ENCODE results near the gene EFCAB12. TPM values are rescaled to one million over a fixed set of nuclear protein-coding genes. Genes with fewer than 3 reads are reported as not detected.

EFCAB12 gene
- total RNA-seq, 2 experiments from 2014 or later, result 3.2 to 3.4 TPM

DNA sequence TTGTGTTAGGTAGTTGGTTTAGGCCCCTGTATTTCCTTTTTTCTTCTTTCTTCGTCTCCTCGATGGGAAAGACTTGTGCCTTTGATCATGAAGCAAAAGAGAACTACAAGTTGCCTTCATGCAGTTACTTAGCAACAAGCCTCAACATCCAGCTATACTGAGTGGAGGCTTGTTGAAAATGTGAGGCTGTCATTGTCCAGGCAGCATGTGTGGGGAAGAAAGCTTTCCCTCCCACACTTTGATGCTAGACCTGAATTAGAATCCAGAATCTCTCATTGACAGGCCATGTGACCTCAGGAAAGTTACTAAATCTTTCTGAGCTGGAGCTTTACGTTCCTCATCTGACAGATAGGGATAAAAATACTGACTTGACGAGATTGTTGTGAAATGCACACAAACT, 35.3 kb upstream of the EFCAB12 start:
- Histone ChIP-seq H3K27ac (ENCODE audit: low read depth in 1 of 2, low read length in 2 of 2) (no peak overlapping the region), H3K27me3 (ENCODE audit: control insufficient read depth in 1 of 2, insufficient read depth in 2 of 2, low read length in 2 of 2) (no peaks in the 10 kb centered on the region), H3K36me3 (ENCODE audit: insufficient read depth, low read length) (peaks cover 7% of the 10 kb centered on the region), H3K9me3 (ENCODE audit: control insufficient read depth in 1 of 2, insufficient read depth in 1 of 2, low read length in 2 of 2) (peaks cover 0 to 3% of the 10 kb centered on the region in 2 experiments), H3K4me1 (ENCODE audit: insufficient read depth, low read length) (no peaks in the 10 kb centered on the region), H3K4me3 (ENCODE audit: low read length) (no peak overlapping the region)
- Mint-ChIP-seq H3K4me3 (no peak overlapping the region), H3K27ac (no peak overlapping the region), H3K27me3 (no peaks in the 10 kb centered on the region), H3K4me1 (ENCODE audit: low read depth) (peaks cover under 1% of the 10 kb centered on the region), H3K9me3 (no peaks in the 10 kb centered on the region), H3K36me3 (ENCODE audit: low read depth) (peaks cover 30% of the 10 kb centered on the region)
- DNase-seq (no peak), ATAC-seq (ENCODE audit: poor library complexity) (no peak)
- ChIA-PET POLR2A (no interaction called here), CTCF (no interaction called here)
- intact Hi-C loops (cut with DNase I, micrococcal nuclease), result no loop called here
- TF ChIP-seq, protein P1, sequence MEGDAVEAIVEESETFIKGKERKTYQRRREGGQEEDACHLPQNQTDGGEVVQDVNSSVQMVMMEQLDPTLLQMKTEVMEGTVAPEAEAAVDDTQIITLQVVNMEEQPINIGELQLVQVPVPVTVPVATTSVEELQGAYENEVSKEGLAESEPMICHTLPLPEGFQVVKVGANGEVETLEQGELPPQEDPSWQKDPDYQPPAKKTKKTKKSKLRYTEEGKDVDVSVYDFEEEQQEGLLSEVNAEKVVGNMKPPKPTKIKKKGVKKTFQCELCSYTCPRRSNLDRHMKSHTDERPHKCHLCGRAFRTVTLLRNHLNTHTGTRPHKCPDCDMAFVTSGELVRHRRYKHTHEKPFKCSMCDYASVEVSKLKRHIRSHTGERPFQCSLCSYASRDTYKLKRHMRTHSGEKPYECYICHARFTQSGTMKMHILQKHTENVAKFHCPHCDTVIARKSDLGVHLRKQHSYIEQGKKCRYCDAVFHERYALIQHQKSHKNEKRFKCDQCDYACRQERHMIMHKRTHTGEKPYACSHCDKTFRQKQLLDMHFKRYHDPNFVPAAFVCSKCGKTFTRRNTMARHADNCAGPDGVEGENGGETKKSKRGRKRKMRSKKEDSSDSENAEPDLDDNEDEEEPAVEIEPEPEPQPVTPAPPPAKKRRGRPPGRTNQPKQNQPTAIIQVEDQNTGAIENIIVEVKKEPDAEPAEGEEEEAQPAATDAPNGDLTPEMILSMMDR (IDR thresholded peaks at IDR 0.05), result no peak

- H3K9me3 ChIP-seq (ENCODE audit: control insufficient read depth in 1 of 2, insufficient read depth in 1 of 2, low read length in 2 of 2), result peaks cover 0 to 3% of the 10 kb centered on the region in 2 experiments
- TF ChIP-seq, protein P1 (IDR thresholded peaks at IDR 0.05), result no peak
- Mint-ChIP-seq H3K27ac (no peak overlapping the region), H3K4me3 (no peak overlapping the region), H3K9me3 (no peaks in the 10 kb centered on the region), H3K4me1 (ENCODE audit: low read depth) (no peaks in the 10 kb centered on the region), H3K27me3 (no peaks in the 10 kb centered on the region), H3K36me3 (ENCODE audit: low read depth) (peaks cover 36% of the 10 kb centered on the region)
- H3K36me3 ChIP-seq (ENCODE audit: insufficient read depth, low read length), result peaks cover 7% of the 10 kb centered on the region
- ChIA-PET CTCF (no interaction called here), POLR2A (no interaction called here)
- DNase-seq (no peak), ATAC-seq (ENCODE audit: poor library complexity) (no peak)
- H3K27ac ChIP-seq (ENCODE audit: low read depth in 1 of 2, low read length in 2 of 2), result no peak overlapping the region
- intact Hi-C loops (cut with DNase I, micrococcal nuclease), result no loop called here
- H3K4me3 ChIP-seq (ENCODE audit: low read length), result no peak overlapping the region
- H3K27me3 ChIP-seq (ENCODE audit: control insufficient read depth in 1 of 2, insufficient read depth in 2 of 2, low read length in 2 of 2), result no peaks in the 10 kb centered on the region
- H3K4me1 ChIP-seq (ENCODE audit: insufficient read depth, low read length), result no peaks in the 10 kb centered on the region
Measured at GRCh38 chr3:129463094-129463493, 34.7 kb upstream of the EFCAB12 start.

GRCh38 chr3:129462361-129462968, 34.0 kb upstream of the EFCAB12 start:
- CTCF ChIA-PET, result no interaction called here
- no peak for DNase-seq
- TF ChIP-seq, protein P1 (IDR thresholded peaks at IDR 0.05), result no peak
- H3K4me1 Mint-ChIP-seq (ENCODE audit: low read depth), result no peaks in the 10 kb centered on the region
- H3K27me3 ChIP-seq (ENCODE audit: control insufficient read depth in 1 of 2, insufficient read depth in 2 of 2, low read length in 2 of 2), result no peaks in the 10 kb centered on the region
- H3K27ac ChIP-seq (ENCODE audit: low read depth in 1 of 2, low read length in 2 of 2), result no peak overlapping the region
- peaks cover 37% of the 10 kb centered on the region for H3K36me3 Mint-ChIP-seq (ENCODE audit: low read depth)
- no peaks in the 10 kb centered on the region for H3K27me3 Mint-ChIP-seq
- H3K4me3 ChIP-seq (ENCODE audit: low read length), result no peak overlapping the region
- no peaks in the 10 kb centered on the region for H3K4me1 ChIP-seq (ENCODE audit: insufficient read depth, low read length)
- no peaks in the 10 kb centered on the region for H3K9me3 Mint-ChIP-seq
- ATAC-seq (ENCODE audit: poor library complexity), result no peak
- H3K9me3 ChIP-seq (ENCODE audit: control insufficient read depth in 1 of 2, insufficient read depth in 1 of 2, low read length in 2 of 2), result peaks cover 0 to 3% of the 10 kb centered on the region in 2 experiments
- intact Hi-C loops (cut with DNase I, micrococcal nuclease), result no loop called here
- H3K4me3 Mint-ChIP-seq, result no peak overlapping the region
- POLR2A ChIA-PET, result no interaction called here
- H3K27ac Mint-ChIP-seq, result no peak overlapping the region
- H3K36me3 ChIP-seq (ENCODE audit: insufficient read depth, low read length), result peaks cover 7% of the 10 kb centered on the region
